LNCAP (cell line): ENCODE measurements around the gene UBA52.

ENCODE experiments used
- TF ChIP-seq, protein P1 (sequence below): fragments of 450-650 bp; IDR thresholded peaks from 2 replicates; pipeline ENCODE4 v1.5.1; 2017; ENCODE audit warnings: mild to moderate bottlenecking

The UBA52 gene

DNA sequence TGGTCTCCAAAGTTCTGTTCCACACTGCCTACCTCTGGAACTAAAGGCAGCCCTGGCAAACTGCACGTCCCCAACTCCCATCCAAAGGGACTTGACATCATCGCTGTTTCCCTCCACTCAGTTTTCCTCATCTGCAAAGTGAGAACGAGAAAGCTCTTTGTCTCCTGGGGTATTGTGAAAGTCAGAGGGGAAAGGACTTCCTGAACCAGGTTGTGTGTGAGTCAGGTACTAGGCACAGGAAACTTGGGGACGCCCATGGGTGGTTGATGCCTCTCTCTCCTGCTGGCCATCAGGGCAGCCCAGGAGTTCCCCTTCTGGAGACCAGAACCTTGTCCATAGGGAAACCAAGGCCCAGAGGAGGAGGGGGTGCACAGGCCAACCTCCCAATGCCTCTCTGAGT, 30.2 kb downstream of the UBA52 start:
- TF ChIP-seq, protein P1, sequence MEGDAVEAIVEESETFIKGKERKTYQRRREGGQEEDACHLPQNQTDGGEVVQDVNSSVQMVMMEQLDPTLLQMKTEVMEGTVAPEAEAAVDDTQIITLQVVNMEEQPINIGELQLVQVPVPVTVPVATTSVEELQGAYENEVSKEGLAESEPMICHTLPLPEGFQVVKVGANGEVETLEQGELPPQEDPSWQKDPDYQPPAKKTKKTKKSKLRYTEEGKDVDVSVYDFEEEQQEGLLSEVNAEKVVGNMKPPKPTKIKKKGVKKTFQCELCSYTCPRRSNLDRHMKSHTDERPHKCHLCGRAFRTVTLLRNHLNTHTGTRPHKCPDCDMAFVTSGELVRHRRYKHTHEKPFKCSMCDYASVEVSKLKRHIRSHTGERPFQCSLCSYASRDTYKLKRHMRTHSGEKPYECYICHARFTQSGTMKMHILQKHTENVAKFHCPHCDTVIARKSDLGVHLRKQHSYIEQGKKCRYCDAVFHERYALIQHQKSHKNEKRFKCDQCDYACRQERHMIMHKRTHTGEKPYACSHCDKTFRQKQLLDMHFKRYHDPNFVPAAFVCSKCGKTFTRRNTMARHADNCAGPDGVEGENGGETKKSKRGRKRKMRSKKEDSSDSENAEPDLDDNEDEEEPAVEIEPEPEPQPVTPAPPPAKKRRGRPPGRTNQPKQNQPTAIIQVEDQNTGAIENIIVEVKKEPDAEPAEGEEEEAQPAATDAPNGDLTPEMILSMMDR, result no peak

DNA sequence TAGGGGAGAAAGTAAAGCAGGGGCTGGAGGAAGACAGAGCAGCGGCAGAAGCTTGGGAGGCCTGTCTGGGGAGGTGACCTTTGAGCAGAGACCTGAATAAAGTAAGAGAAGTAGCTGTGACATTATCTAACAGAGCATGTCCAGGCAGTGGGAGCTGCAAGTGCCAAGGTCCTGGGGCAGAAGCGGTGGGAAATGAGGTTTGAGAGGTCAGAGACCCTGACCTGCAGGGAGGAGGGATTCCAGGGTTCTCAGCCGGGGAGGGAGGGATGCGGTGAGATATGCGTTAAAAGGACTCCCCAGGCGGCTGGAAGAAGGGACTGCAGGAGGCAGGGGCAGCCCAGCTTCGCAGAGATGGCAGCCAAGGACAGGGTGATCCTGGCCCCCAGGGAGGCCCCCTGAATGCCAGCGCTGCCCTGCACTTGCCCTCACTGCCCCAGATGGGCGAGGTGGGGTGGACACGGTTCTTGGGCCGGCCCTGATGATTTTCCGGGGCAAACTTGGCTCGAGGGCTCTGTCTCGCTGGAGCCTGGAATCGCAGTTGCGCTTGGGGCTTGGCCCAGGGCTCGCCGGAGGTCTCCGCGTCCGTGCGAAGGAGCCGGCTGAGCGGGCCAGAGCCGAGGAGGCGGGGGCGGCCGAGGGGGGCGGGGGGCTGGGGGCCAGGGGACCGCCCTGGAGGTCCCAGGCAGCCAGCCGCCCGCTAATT, 31.7 kb downstream of the UBA52 start:
- TF ChIP-seq, protein P1, result no peak

- TF ChIP-seq, protein P1, result no peak
Measured at GRCh38 chr19:18603958-18604819, 32.5 kb downstream of the UBA52 start.

DNA sequence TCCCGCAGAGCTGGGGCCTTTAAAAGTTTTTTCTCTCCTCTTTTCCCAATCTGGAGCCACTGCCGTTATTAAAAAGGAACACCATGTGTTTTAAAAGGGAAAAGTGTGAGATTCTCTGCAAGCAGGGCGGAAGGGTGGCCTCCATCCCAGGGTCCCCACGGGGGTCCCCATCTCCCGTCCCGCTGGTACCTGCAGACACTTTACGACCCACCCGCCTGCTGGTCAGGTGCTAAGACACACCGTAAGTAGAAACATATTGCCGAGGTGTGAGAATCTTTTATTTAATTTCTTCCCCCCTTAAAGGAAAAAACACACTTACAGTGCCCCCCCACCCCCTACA, 33.1 kb downstream of the UBA52 start:
- TF ChIP-seq, protein P1, result no peak

DNA sequence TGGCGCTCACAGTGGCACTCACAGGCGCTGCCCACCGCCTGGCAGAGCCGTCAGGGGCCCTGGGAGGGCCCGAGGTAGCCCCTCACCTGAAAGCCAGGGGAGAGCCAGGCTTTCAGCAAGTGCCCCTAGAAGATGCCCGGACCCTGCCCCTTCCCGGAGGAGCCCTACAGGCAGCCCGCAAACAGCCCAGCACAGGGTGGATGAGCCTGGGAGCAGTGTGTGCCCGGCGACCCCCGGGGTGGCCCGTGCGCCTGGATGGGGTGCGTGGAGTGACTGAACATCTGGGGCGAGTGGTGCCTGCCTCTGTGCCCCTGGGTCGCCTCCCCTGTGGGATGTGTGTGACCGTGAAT, 33.5 kb downstream of the UBA52 start:
- TF ChIP-seq, protein P1, result no peak

GRCh38 chr19:18605546-18606280, 34.1 kb downstream of the UBA52 start:
- TF ChIP-seq, protein P1, result no peak

DNA sequence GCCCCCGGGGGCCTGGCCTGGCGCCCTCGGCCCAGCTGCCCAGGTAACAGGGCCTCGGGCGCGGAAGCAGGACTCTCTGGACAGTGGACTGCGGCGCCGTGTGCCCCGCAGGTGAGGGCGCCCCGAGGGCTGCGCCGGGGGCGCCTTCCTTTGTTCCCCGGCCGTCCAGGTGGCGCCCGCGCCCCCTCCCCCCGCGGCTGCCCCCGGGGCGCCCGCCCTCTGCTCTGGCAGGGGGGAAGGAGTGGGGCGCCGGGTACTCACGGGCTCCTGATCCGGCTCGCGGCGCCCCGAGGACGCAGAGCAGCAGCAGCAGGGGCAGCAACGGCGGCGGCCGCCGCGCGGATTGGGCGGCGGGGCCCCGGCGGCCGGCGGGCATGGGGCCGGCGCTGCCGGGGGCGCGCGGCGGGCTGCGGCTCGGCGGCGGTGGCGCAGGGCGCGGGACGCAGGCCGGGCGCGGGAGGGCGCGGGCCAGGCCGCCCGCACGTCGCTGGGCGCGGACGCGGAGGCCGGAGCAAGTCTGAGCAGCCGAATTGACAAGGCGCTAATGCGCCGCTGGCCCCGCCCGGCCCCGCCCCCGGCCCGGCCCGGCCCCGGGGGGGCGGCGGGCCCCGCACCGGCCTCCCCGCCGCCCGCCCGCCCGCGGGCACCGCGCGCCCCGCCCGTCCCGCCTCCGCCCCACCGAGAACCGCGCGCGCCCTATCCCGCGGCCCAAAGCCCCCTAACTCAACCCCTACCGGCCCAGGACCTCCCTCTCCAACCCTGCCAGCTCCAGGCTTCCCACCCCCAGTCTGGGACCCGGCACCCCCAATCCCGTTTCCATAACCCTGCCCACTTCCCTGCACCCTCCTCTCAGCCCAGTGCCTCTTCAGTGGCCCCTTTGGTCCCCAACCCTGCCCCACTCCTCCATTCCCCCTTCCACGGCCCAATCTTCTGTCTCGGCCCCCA, 34.9 kb downstream of the UBA52 start, which contains the start of gene CRLF1:
TSS of gene CRLF1 (minus strand) at position 519 of the 945 bp plus-strand sequence. CDS start at position 376, 143 bp downstream.
- TF ChIP-seq, protein P1, result no peak
